ENCODE data around the gene GGA2. TPM values are rescaled to one million over a fixed set of nuclear protein-coding genes. Genes with fewer than 3 reads are reported as not detected.

The GGA2 gene
- total RNA-seq, 1 experiment from 2014 or later = 26.5 TPM

GRCh38 chr16:23428351-23428750 lies 81.9 kb downstream of the GGA2 start:
- no peaks in the 10 kb centered on the region for H3K9me2 ChIP-seq (replicated peaks; ENCODE audit: low read length)
- H3K27ac ChIP-seq (ENCODE audit: low read length) = no peak overlapping the region
- H4K20me1 ChIP-seq (ENCODE audit: low read length) = no peaks in the 10 kb centered on the region
- ChIA-PET POLR2A (ENCODE audit: unreplicated experiment) (no interaction called here), CTCF (no interaction called here)
- no peak overlapping the region for H3K4me2 ChIP-seq (ENCODE audit: low read length)
- ATAC-seq (no peak), DNase-seq (peak; percentile 10)
- H3K9ac ChIP-seq (ENCODE audit: low read length) = no peak overlapping the region
- H3K4me3 ChIP-seq (ENCODE audit: low read length) = no peak overlapping the region
- H2AFZ ChIP-seq (ENCODE audit: low read length) = no peak overlapping the region
- no TSS peak for BruUV-seq (replicated peaks)
- no peaks in the 10 kb centered on the region for H3K79me2 ChIP-seq (ENCODE audit: low read length)
- no peaks in the 10 kb centered on the region for H3K9me3 ChIP-seq (ENCODE audit: low read length)
- H3K36me3 ChIP-seq (ENCODE audit: low read depth, low read length) = peaks cover 4% of the 10 kb centered on the region; the same call in 1 of the 2 replicates
- TF ChIP-seq EZH2 (IDR thresholded peaks at IDR 0.05; ENCODE audit: low read length, unreplicated experiment) = no peak
- TF ChIP-seq EZH2phosphoT487 (IDR thresholded peaks at IDR 0.05; ENCODE audit: borderline replicate concordance, low read length) = no peak
- no peak for TF ChIP-seq CTCF (conservative IDR thresholded peaks at IDR 0.05; ENCODE audit: low read depth, low read length)
- intact Hi-C loops (cut with micrococcal nuclease) = no loop called here
- H3K4me1 ChIP-seq (ENCODE audit: insufficient read depth, low read length) = peaks cover 16% of the 10 kb centered on the region
- H3F3A ChIP-seq (ENCODE audit: low read length, unreplicated experiment) = no peaks in the 10 kb centered on the region
- H3K27me3 ChIP-seq (ENCODE audit: low read length) = no peaks in the 10 kb centered on the region

GRCh38 chr16:23424292-23424958 lies 85.9 kb downstream of the GGA2 start:
- intact Hi-C loops (cut with micrococcal nuclease) = loop anchor here (2.0 to 5.0 kb wide), 2 partner anchors 34 to 142 kb away; no protein-coding TSS in a partner anchor
- H3K9me3 ChIP-seq (ENCODE audit: low read length) = no peaks in the 10 kb centered on the region
- ATAC-seq = peak; percentile 81
- H3K27me3 ChIP-seq (ENCODE audit: low read length) = no peaks in the 10 kb centered on the region
- peak; percentile 84 for DNase-seq
- no peak for TF ChIP-seq EZH2phosphoT487 (IDR thresholded peaks at IDR 0.05; ENCODE audit: borderline replicate concordance, low read length)
- no peak for TF ChIP-seq CTCF (conservative IDR thresholded peaks at IDR 0.05; ENCODE audit: low read depth, low read length)
- TF ChIP-seq EZH2 (IDR thresholded peaks at IDR 0.05; ENCODE audit: low read length, unreplicated experiment) = no peak
- H4K20me1 ChIP-seq (ENCODE audit: low read length) = no peaks in the 10 kb centered on the region
- H3K79me2 ChIP-seq (ENCODE audit: low read length) = no peaks in the 10 kb centered on the region
- H3K36me3 ChIP-seq (ENCODE audit: low read depth, low read length) = no peaks in the 10 kb centered on the region
- peak overlapping the region; percentile 67 for H3K9ac ChIP-seq (ENCODE audit: low read length)
- POLR2A ChIA-PET (ENCODE audit: unreplicated experiment) = interaction anchor here (0.6 kb wide), 2 partner anchors 12 to 86 kb away, joined by 4 to 5 read pairs; partner anchors contain the start of gene GGA2
- no peaks in the 10 kb centered on the region for H3F3A ChIP-seq (ENCODE audit: low read length, unreplicated experiment)
- peak overlapping the region; percentile 76 for H3K4me2 ChIP-seq (ENCODE audit: low read length)
- H3K4me1 ChIP-seq (ENCODE audit: insufficient read depth, low read length) = peaks cover 19% of the 10 kb centered on the region
- no peaks in the 10 kb centered on the region for H3K9me2 ChIP-seq (replicated peaks; ENCODE audit: low read length)
- peak overlapping the region; percentile 98 for H3K27ac ChIP-seq (ENCODE audit: low read length)
- CTCF ChIA-PET = interaction anchor here (0.5 to 1.8 kb wide), 7 partner anchors 8 to 114 kb away, joined by 3 to 8 read pairs (median 4); no protein-coding TSS in a partner anchor
- peak overlapping the region; percentile 67; the same call in 1 of the 2 replicates for H2AFZ ChIP-seq (ENCODE audit: low read length)
- no TSS peak for BruUV-seq (replicated peaks)
- no peak overlapping the region for H3K4me3 ChIP-seq (ENCODE audit: low read length)
